ENCODE data around the gene SART3.

The SART3 gene

GRCh38 chr12:108482717-108483212, 78.2 kb downstream of the SART3 start:
- in situ Hi-C loops (cut with MboI; ENCODE audit: low sequenced_read_pairs, unreplicated experiment) = no loop called here
- no peak for TF ChIP-seq CTCF (IDR thresholded peaks at IDR 0.05; ENCODE audit: borderline replicate concordance, control extremely low read depth, extremely low read depth, insufficient read depth, missing control alignments)
- no peak for DNase-seq (ENCODE audit: low spot score)

GRCh38 chr12:108479364-108480070, 81.5 kb downstream of the SART3 start:
- TF ChIP-seq CTCF (IDR thresholded peaks at IDR 0.05; ENCODE audit: borderline replicate concordance, control extremely low read depth, extremely low read depth, insufficient read depth, missing control alignments) = no peak
- in situ Hi-C loops (cut with MboI; ENCODE audit: low sequenced_read_pairs, unreplicated experiment) = no loop called here
- no peak for DNase-seq (ENCODE audit: low spot score)

- in situ Hi-C loops (cut with MboI; ENCODE audit: low sequenced_read_pairs, unreplicated experiment) = no loop called here
- DNase-seq (ENCODE audit: low spot score) = no peak
- no peak for TF ChIP-seq CTCF (IDR thresholded peaks at IDR 0.05; ENCODE audit: borderline replicate concordance, control extremely low read depth, extremely low read depth, insufficient read depth, missing control alignments)
These were observed 82.3 kb downstream of the SART3 start for GRCh38 chr12:108478611-108479206.

GRCh38 chr12:108477881-108478259, 83.1 kb downstream of the SART3 start:
- TF ChIP-seq CTCF (IDR thresholded peaks at IDR 0.05; ENCODE audit: borderline replicate concordance, control extremely low read depth, extremely low read depth, insufficient read depth, missing control alignments) = no peak
- DNase-seq (ENCODE audit: low spot score) = no peak
- in situ Hi-C loops (cut with MboI; ENCODE audit: low sequenced_read_pairs, unreplicated experiment) = no loop called here

DNA sequence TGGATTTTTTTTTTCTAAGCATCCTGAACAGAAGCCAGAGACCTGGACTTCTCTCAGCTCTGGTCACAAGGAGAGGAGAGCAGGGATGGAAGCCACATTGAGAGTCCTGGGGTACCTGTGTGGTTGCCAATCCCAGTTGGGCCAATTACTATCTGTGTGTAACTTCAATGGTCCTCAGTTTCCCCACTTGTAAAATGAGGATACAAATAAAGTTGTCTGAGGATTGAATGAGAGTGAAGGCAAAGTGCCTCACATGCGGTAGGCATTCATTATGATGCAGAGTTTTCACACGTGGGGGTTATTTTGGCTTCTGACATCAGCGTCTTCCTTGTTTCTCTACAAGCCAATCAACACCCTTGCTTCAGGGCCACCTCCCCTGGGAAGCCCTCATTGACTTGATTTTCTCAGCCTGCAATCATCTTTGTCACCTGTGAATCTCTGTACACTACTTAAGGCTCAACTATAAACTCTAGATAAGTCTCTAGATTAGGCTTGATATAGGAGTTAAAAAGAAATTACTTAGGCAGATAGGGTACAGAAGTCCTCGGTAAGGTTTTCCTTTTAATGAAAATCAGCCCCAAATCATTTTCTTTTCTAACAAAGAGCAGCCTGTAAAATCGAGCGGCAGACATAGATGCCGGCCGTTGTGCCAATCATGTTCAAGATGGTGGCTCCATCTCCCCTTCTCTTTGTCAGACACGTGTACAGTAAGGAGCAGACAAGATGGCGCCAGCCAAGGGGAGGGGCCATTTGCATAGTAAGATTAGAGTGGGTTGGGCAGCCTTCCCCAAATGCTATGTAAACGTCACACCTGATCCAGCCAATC, 83.7 kb downstream of the SART3 start:
- DNase-seq (ENCODE audit: low spot score) = no peak
- in situ Hi-C loops (cut with MboI; ENCODE audit: low sequenced_read_pairs, unreplicated experiment) = no loop called here
- no peak for TF ChIP-seq CTCF (IDR thresholded peaks at IDR 0.05; ENCODE audit: borderline replicate concordance, control extremely low read depth, extremely low read depth, insufficient read depth, missing control alignments)

GRCh38 chr12:108475396-108475795, 85.6 kb downstream of the SART3 start:
- in situ Hi-C loops (cut with MboI; ENCODE audit: low sequenced_read_pairs, unreplicated experiment) = no loop called here
- no peak for DNase-seq (ENCODE audit: low spot score)
- TF ChIP-seq CTCF (IDR thresholded peaks at IDR 0.05; ENCODE audit: borderline replicate concordance, control extremely low read depth, extremely low read depth, insufficient read depth, missing control alignments) = no peak
